GM19438 (cell line): Measurements from ENCODE around the gene ZNF282.
"Not testable (repeated sequence)": the region's sequence is repeated elsewhere in the genome, so short reads cannot be mapped to it uniquely, and the experiment has no call there.

Experiments
- ATAC-seq: cut with Tn5 transposase; IDR thresholded peaks from one replicate; pipeline ENCODE4 v1.9.1; 2021; ENCODE audit warnings: low read depth; ENCODE audit not compliant: unreplicated experiment

Gene ZNF282

GRCh38 chr7:149252378-149252777, 57.0 kb downstream of the ZNF282 start:
- no peak for ATAC-seq

GRCh38 chr7:149253665-149254064, 58.3 kb downstream of the ZNF282 start:
- no peak for ATAC-seq

- ATAC-seq = no peak
Observed at GRCh38 chr7:149254181-149254858, 59.0 kb downstream of the ZNF282 start.

- ATAC-seq = no peak
Observed at GRCh38 chr7:149255174-149255573, 59.8 kb downstream of the ZNF282 start.

- no peak for ATAC-seq
Observed at GRCh38 chr7:149256568-149256967, 61.2 kb downstream of the ZNF282 start.

GRCh38 chr7:149257146-149257545, 61.8 kb downstream of the ZNF282 start:
- ATAC-seq = no peak

GRCh38 chr7:149261316-149261828, 66.0 kb downstream of the ZNF282 start:
- ATAC-seq = no peak

GRCh38 chr7:149261829-149262617, 66.7 kb downstream of the ZNF282 start, which contains the start of gene ZNF783:
TSS of gene ZNF783 (plus strand) at chr7:149262196. CDS start at chr7:149262334, 138 bp downstream.
- ATAC-seq = peak; percentile 75

GRCh38 chr7:149266451-149266850, 71.1 kb downstream of the ZNF282 start:
- ATAC-seq = no peak

GRCh38 chr7:149267733-149268132, 72.4 kb downstream of the ZNF282 start:
- no peak for ATAC-seq

- ATAC-seq = not testable (repeated sequence)
Observed at GRCh38 chr7:149274424-149274823, 79.1 kb downstream of the ZNF282 start.
